ENCODE results near the gene PTAFR.

Gene PTAFR

GRCh38 chr1:28176492-28177470, at the start of gene PTAFR:
TSS of gene PTAFR (minus strand) at chr1:28176690. CDS start at chr1:28151021, 25,669 bp downstream.
- no peak for DNase-seq (ENCODE audit: low read depth in 2 of 3, low spot score in 1 of 3)

GRCh38 chr1:28213315-28213714, 36.8 kb upstream of the PTAFR start:
- DNase-seq (ENCODE audit: low read depth in 2 of 3, low spot score in 1 of 3) = no peak

- no peak for DNase-seq (ENCODE audit: low read depth in 2 of 3, low spot score in 1 of 3)
These were observed 33.2 kb upstream of the PTAFR start for GRCh38 chr1:28209700-28210099.

GRCh38 chr1:28208818-28209441, 32.4 kb upstream of the PTAFR start:
- DNase-seq (ENCODE audit: low read depth in 2 of 3, low spot score in 1 of 3) = peak; percentile 15 to 47 (median 21)

GRCh38 chr1:28205243-28205642, 28.8 kb upstream of the PTAFR start:
- DNase-seq (ENCODE audit: low read depth in 2 of 3, low spot score in 1 of 3) = no peak

GRCh38 chr1:28200234-28200873, 23.9 kb upstream of the PTAFR start:
- DNase-seq (ENCODE audit: low read depth in 2 of 3, low spot score in 1 of 3) = no peak

- DNase-seq (ENCODE audit: low read depth in 2 of 3, low spot score in 1 of 3) = peak; percentile 46 to 52 (median 51)
These were observed 23.1 kb upstream of the PTAFR start for GRCh38 chr1:28199328-28200233.

- no peak for DNase-seq (ENCODE audit: low read depth in 2 of 3, low spot score in 1 of 3)
These were observed 21.4 kb upstream of the PTAFR start for GRCh38 chr1:28197682-28198415.

GRCh38 chr1:28196330-28196729, 19.8 kb upstream of the PTAFR start:
- no peak for DNase-seq (ENCODE audit: low read depth in 2 of 3, low spot score in 1 of 3)

GRCh38 chr1:28195780-28196179, 19.3 kb upstream of the PTAFR start:
- no peak for DNase-seq (ENCODE audit: low read depth in 2 of 3, low spot score in 1 of 3)

- DNase-seq (ENCODE audit: low read depth in 2 of 3, low spot score in 1 of 3) = no peak
These were observed 18.0 kb upstream of the PTAFR start for GRCh38 chr1:28194326-28195035.

- no peak for DNase-seq (ENCODE audit: low read depth in 2 of 3, low spot score in 1 of 3)
These were observed 17.2 kb upstream of the PTAFR start for GRCh38 chr1:28193701-28194161.

- no peak for DNase-seq (ENCODE audit: low read depth in 2 of 3, low spot score in 1 of 3)
These were observed 14.6 kb upstream of the PTAFR start for GRCh38 chr1:28190996-28191645.

- DNase-seq (ENCODE audit: low read depth in 2 of 3, low spot score in 1 of 3) = no peak
These were observed 14.0 kb upstream of the PTAFR start for GRCh38 chr1:28190337-28190979.

GRCh38 chr1:28185071-28185470, 8.6 kb upstream of the PTAFR start:
- no peak for DNase-seq (ENCODE audit: low read depth in 2 of 3, low spot score in 1 of 3)

GRCh38 chr1:28180306-28181305, 4.1 kb upstream of the PTAFR start:
- DNase-seq (ENCODE audit: low read depth in 2 of 3, low spot score in 1 of 3) = no peak
